Naive B cell (primary cell): ENCODE measurements around the gene SATB1. TPM values are rescaled to one million over a fixed set of nuclear protein-coding genes. Genes with fewer than 3 reads are reported as not detected.

Experiments used
- ATAC-seq, 2 donors: fragments of 150-1000 bp; cut with Tn5 transposase; 2 replicates each; pipeline ENCODE4 v1.10.0; 2021; ENCODE audit warnings: low read depth in 2 of 2, mild to moderate bottlenecking in 2 of 2, moderate library complexity in 2 of 2
- DNase-seq: peaks from one replicate; pipeline ENCODE4 v3.0.0; 2022
- H3K27ac Mint-ChIP-seq, 6 donors: one replicate each; pipeline ENCODE4 v1.8.0; 2020 to 2022; ENCODE audit warnings: mild to moderate bottlenecking in 6 of 6, mixed read lengths in 6 of 6, moderate library complexity in 5 of 6, inconsistent platforms in 2 of 6
- H3K27me3 Mint-ChIP-seq, 3 donors: one replicate each; pipeline ENCODE4 v1.8.0; 2021 to 2022; ENCODE audit warnings: mixed read lengths in 3 of 3, mild to moderate bottlenecking in 1 of 3
- H3K36me3 Mint-ChIP-seq, 2 donors: one replicate each; pipeline ENCODE4 v1.8.0; 2020 to 2022; ENCODE audit warnings: mixed read lengths in 2 of 2, inconsistent platforms in 1 of 2, mild to moderate bottlenecking in 1 of 2
- H3K4me1 Mint-ChIP-seq, 3 donors: one replicate each; pipeline ENCODE4 v1.8.0; 2020 to 2022; ENCODE audit warnings: mixed read lengths in 3 of 3, inconsistent platforms in 1 of 3, mild to moderate bottlenecking in 1 of 3, moderate library complexity in 1 of 3
- H3K4me3 Mint-ChIP-seq, 8 donors: one replicate each; pipeline ENCODE4 v1.8.0; 2020 to 2022; ENCODE audit warnings: mild to moderate bottlenecking in 8 of 8, mixed read lengths in 8 of 8, moderate library complexity in 8 of 8, inconsistent platforms in 2 of 8
- H3K9me3 Mint-ChIP-seq, 7 donors: one replicate each; pipeline ENCODE4 v1.8.0; 2020 to 2022; ENCODE audit warnings: mixed read lengths in 7 of 7, mild to moderate bottlenecking in 5 of 7, inconsistent platforms in 2 of 7, moderate library complexity in 1 of 7
- polyA plus RNA-seq, 6 donors: library from polyadenylated mRNA; unstranded; fragments of 300-500 nt; fragmentation: Illumina TruSeq; gene quantifications; one replicate each; pipeline ENCODE4 v1.2.3, GENCODE V29; 2021; ENCODE audit warnings: low read depth in 6 of 6

SATB1 gene
- polyA plus RNA-seq, 6 donors from 2014 or later = 44.5 to 68.6 (median 58.7) TPM

GRCh38 chr3:18409266-18409665 is 15.9 kb downstream of the SATB1 start:
- H3K27ac Mint-ChIP-seq = no peak overlapping the region
- no peaks in the 10 kb centered on the region for H3K36me3 Mint-ChIP-seq
- no peak overlapping the region for H3K4me3 Mint-ChIP-seq
- DNase-seq (no peak), ATAC-seq (no peak)
- peaks cover 0 to 5% (median 2%) of the 10 kb centered on the region in 3 donors for H3K4me1 Mint-ChIP-seq
- H3K27me3 Mint-ChIP-seq = no peaks in the 10 kb centered on the region
- no peaks in the 10 kb centered on the region for H3K9me3 Mint-ChIP-seq

GRCh38 chr3:18405141-18405540 is 20.0 kb downstream of the SATB1 start:
- Mint-ChIP-seq H3K4me1 (peaks cover 11 to 24% (median 20%) of the 10 kb centered on the region in 3 donors), H3K27me3 (no peaks in the 10 kb centered on the region), H3K36me3 (no peaks in the 10 kb centered on the region), H3K27ac (no peak overlapping the region), H3K4me3 (no peak overlapping the region), H3K9me3 (no peaks in the 10 kb centered on the region)
- ATAC-seq (no peak), DNase-seq (no peak)

- peaks cover 0 to 5% of the 10 kb centered on the region in 2 donors for H3K36me3 Mint-ChIP-seq
- peak overlapping the region in 1 of 6 donors; percentile 40 for H3K27ac Mint-ChIP-seq
These were observed 22.1 kb downstream of the SATB1 start for GRCh38 chr3:18403061-18403460.

GRCh38 chr3:18402239-18402799 is 22.8 kb downstream of the SATB1 start:
- no peak for DNase-seq
- Mint-ChIP-seq H3K4me3 (no peak overlapping the region), H3K4me1 (peaks cover 11 to 33% (median 26%) of the 10 kb centered on the region in 3 donors), H3K9me3 (no peaks in the 10 kb centered on the region), H3K27me3 (no peaks in the 10 kb centered on the region), H3K27ac (peak overlapping the region in 5 of 6 donors; percentile 6 to 85 (median 36)), H3K36me3 (peaks cover under 1 to 5% of the 10 kb centered on the region in 2 donors)
- no peak for ATAC-seq

More at GRCh38 chr3:18403061-18403460, 22.1 kb downstream of the SATB1 start:
- H3K4me1 Mint-ChIP-seq = peaks cover 11 to 33% (median 26%) of the 10 kb centered on the region in 3 donors
- ATAC-seq = no peak
- DNase-seq = no peak
- no peaks in the 10 kb centered on the region for H3K9me3 Mint-ChIP-seq
- no peak overlapping the region for H3K4me3 Mint-ChIP-seq
- no peaks in the 10 kb centered on the region for H3K27me3 Mint-ChIP-seq

GRCh38 chr3:18401300-18401961 is 23.7 kb downstream of the SATB1 start:
- Mint-ChIP-seq H3K9me3 (no peaks in the 10 kb centered on the region), H3K36me3 (peaks cover 5 to 7% of the 10 kb centered on the region in 2 donors), H3K27ac (peak overlapping the region in 1 of 6 donors; percentile 6), H3K4me3 (no peak overlapping the region), H3K27me3 (no peaks in the 10 kb centered on the region), H3K4me1 (peaks cover 15 to 38% (median 26%) of the 10 kb centered on the region in 3 donors)
- no peak for ATAC-seq
- DNase-seq = no peak

- ATAC-seq = no peak
- H3K9me3 Mint-ChIP-seq = no peaks in the 10 kb centered on the region
- H3K27me3 Mint-ChIP-seq = no peaks in the 10 kb centered on the region
- H3K4me3 Mint-ChIP-seq = no peak overlapping the region
- no peak for DNase-seq
- peak overlapping the region in 4 of 6 donors; percentile 4 to 52 (median 22) for H3K27ac Mint-ChIP-seq
- H3K36me3 Mint-ChIP-seq = peaks cover 16 to 19% of the 10 kb centered on the region in 2 donors
- H3K4me1 Mint-ChIP-seq = peaks cover 9 to 44% (median 23%) of the 10 kb centered on the region in 3 donors
These were observed 26.7 kb downstream of the SATB1 start for GRCh38 chr3:18398448-18398847.

- Mint-ChIP-seq H3K36me3 (peaks cover 16 to 19% of the 10 kb centered on the region in 2 donors), H3K27ac (no peak overlapping the region), H3K27me3 (no peaks in the 10 kb centered on the region), H3K4me1 (peaks cover 3 to 33% (median 7%) of the 10 kb centered on the region in 3 donors), H3K9me3 (no peaks in the 10 kb centered on the region), H3K4me3 (no peak overlapping the region)
- no peak for DNase-seq
- no peak for ATAC-seq
These were observed 28.7 kb downstream of the SATB1 start for GRCh38 chr3:18396428-18396827.

GRCh38 chr3:18394384-18394995 is 30.6 kb downstream of the SATB1 start:
- Mint-ChIP-seq H3K4me3 (no peak overlapping the region), H3K36me3 (peaks cover 16 to 20% of the 10 kb centered on the region in 2 donors), H3K27me3 (no peaks in the 10 kb centered on the region), H3K4me1 (peaks cover 2 to 22% (median 3%) of the 10 kb centered on the region in 3 donors), H3K27ac (peak overlapping the region in 3 of 6 donors; percentile 13 to 72 (median 44)), H3K9me3 (no peaks in the 10 kb centered on the region)
- no peak for ATAC-seq
- no peak for DNase-seq

- Mint-ChIP-seq H3K27ac (peak overlapping the region in 2 of 6 donors; percentile 44 to 72), H3K9me3 (no peaks in the 10 kb centered on the region), H3K36me3 (peaks cover 16 to 20% of the 10 kb centered on the region in 2 donors)
These were observed 31.2 kb downstream of the SATB1 start for GRCh38 chr3:18393906-18394305.

GRCh38 chr3:18390024-18390660 is 35.0 kb downstream of the SATB1 start:
- Mint-ChIP-seq H3K4me1 (peaks cover 3 to 16% (median 5%) of the 10 kb centered on the region in 3 donors), H3K27ac (peak overlapping the region in 3 of 6 donors; percentile 38 to 83 (median 39)), H3K4me3 (no peak overlapping the region), H3K9me3 (no peaks in the 10 kb centered on the region), H3K27me3 (no peaks in the 10 kb centered on the region), H3K36me3 (peaks cover 8 to 18% of the 10 kb centered on the region in 2 donors)
- DNase-seq (no peak), ATAC-seq (no peak)

More at GRCh38 chr3:18393906-18394305, 31.2 kb downstream of the SATB1 start:
- ATAC-seq (no peak), DNase-seq (no peak)
- Mint-ChIP-seq H3K27me3 (no peaks in the 10 kb centered on the region), H3K4me1 (peaks cover 0 to 19% (median 3%) of the 10 kb centered on the region in 3 donors), H3K4me3 (no peak overlapping the region)

GRCh38 chr3:18389108-18389733 is 35.9 kb downstream of the SATB1 start:
- H3K27me3 Mint-ChIP-seq = no peaks in the 10 kb centered on the region
- H3K27ac Mint-ChIP-seq = no peak overlapping the region
- H3K4me1 Mint-ChIP-seq = peaks cover 3 to 12% (median 7%) of the 10 kb centered on the region in 3 donors
- no peaks in the 10 kb centered on the region for H3K9me3 Mint-ChIP-seq
- DNase-seq (peak; percentile 34), ATAC-seq (no peak)
- H3K36me3 Mint-ChIP-seq = peaks cover 5 to 13% of the 10 kb centered on the region in 2 donors
- H3K4me3 Mint-ChIP-seq = no peak overlapping the region

GRCh38 chr3:18386274-18386890 is 38.8 kb downstream of the SATB1 start:
- no peak for DNase-seq
- H3K4me1 Mint-ChIP-seq = peaks cover 6 to 13% (median 7%) of the 10 kb centered on the region in 3 donors
- H3K27me3 Mint-ChIP-seq = no peaks in the 10 kb centered on the region
- no peak for ATAC-seq
- H3K9me3 Mint-ChIP-seq = no peaks in the 10 kb centered on the region
- H3K36me3 Mint-ChIP-seq = peaks cover 0 to 14% of the 10 kb centered on the region in 2 donors
- H3K27ac Mint-ChIP-seq = no peak overlapping the region
- H3K4me3 Mint-ChIP-seq = no peak overlapping the region

GRCh38 chr3:18385706-18386105 is 39.4 kb downstream of the SATB1 start:
- Mint-ChIP-seq H3K27ac (no peak overlapping the region), H3K4me1 (peaks cover 6 to 13% (median 7%) of the 10 kb centered on the region in 3 donors), H3K36me3 (peaks cover 0 to 17% of the 10 kb centered on the region in 2 donors), H3K4me3 (no peak overlapping the region), H3K9me3 (no peaks in the 10 kb centered on the region), H3K27me3 (no peaks in the 10 kb centered on the region)
- no peak for ATAC-seq
- DNase-seq = no peak
